GM12878 (cell line): ENCODE data around the gene FITM1. TPM values are rescaled to one million over a fixed set of nuclear protein-coding genes. Genes with fewer than 3 reads are reported as not detected.

ENCODE experiments used
- ATF2 ChIP-seq: IDR thresholded peaks from 2 replicates; pipeline ENCODE4 v1.6.1; 2012; ENCODE audit warnings: low read length, inconsistent platforms
- BMI1 ChIP-seq: fragments of 450-650 bp; IDR thresholded peaks from 2 replicates; pipeline ENCODE4 v1.6.1; 2016; ENCODE audit warnings: mild to moderate bottlenecking, moderate library complexity, borderline replicate concordance
- HDAC2 ChIP-seq: fragments of 200-600 bp; sonication (generic); IDR thresholded peaks from 2 replicates; pipeline ENCODE4 v1.6.1; 2017
- IRF3 ChIP-seq: fragments of 450-650 bp; IDR thresholded peaks from 2 replicates; pipeline ENCODE4 v1.6.1; 2014; ENCODE audit warnings: mild to moderate bottlenecking
- JUND ChIP-seq: IDR thresholded peaks from 2 replicates; pipeline ENCODE4 v1.6.1; 2012; ENCODE audit warnings: low read depth, mild to moderate bottlenecking, low read length, improper control_type of control experiment, moderate library complexity
- MLLT1 ChIP-seq: fragments of 450-650 bp; IDR thresholded peaks from 2 replicates; pipeline ENCODE4 v1.6.1; 2016; ENCODE audit warnings: mild to moderate bottlenecking
- MXI1 ChIP-seq: fragments of 150-350 bp; IDR thresholded peaks from 2 replicates; pipeline ENCODE4 v1.6.1; 2011; ENCODE audit warnings: low read depth, mild to moderate bottlenecking, inconsistent platforms, low read length, improper control_type of control experiment
- NRF1 ChIP-seq: conservative IDR thresholded peaks from 2 replicates; pipeline ENCODE4 v1.6.1; 2011; ENCODE audit warnings: mild to moderate bottlenecking, low read depth, low read length, improper control_type of control experiment
- PRDM15 ChIP-seq: fragments of 450-650 bp; formaldehyde crosslinking; IDR thresholded peaks from 2 replicates; pipeline ENCODE4 v1.4.0; 2020; ENCODE audit warnings: mild to moderate bottlenecking, moderate library complexity
- SREBF1 ChIP-seq: IDR thresholded peaks from 2 replicates; pipeline ENCODE4 v1.6.1; 2012; ENCODE audit warnings: mild to moderate bottlenecking, low read length
- TARDBP ChIP-seq: IDR thresholded peaks from 2 replicates; pipeline ENCODE4 v1.6.1; 2016; ENCODE audit warnings: borderline replicate concordance
- ZBTB11 ChIP-seq: fragments of 450-650 bp; formaldehyde crosslinking; IDR thresholded peaks from 2 replicates; pipeline ENCODE4 v1.5.0; 2022; ENCODE audit warnings: mild to moderate bottlenecking, missing genetic modification characterization
- ZBTB40 ChIP-seq: fragments of 450-650 bp; IDR thresholded peaks from 2 replicates; pipeline ENCODE4 v1.6.1; 2016; ENCODE audit warnings: mild to moderate bottlenecking, moderate library complexity, borderline replicate concordance
- polyA plus RNA-seq, 11 experiments: library from polyadenylated mRNA; depleted of rRNA in 4 of 11; unstranded in 6 of 11; stranded (reverse) in 5 of 11; fragments of >200 nt; fragmentation: Nextera tagmentation in 4 of 11; fragmentation: Illumina TruSeq in 1 of 11; extraction: Ambion mirVana in 4 of 11; extraction: Trizol in 1 of 11; gene quantifications; 1 replicate in 1 of 11; 2 replicates in 10 of 11; pipeline versions ENCODE4 v1.2.1 to v1.2.3, GENCODE V29; 2011 to 2016; ENCODE audit warnings: inconsistent platforms in 2 of 11, missing spikeins in 2 of 11, low read depth in 1 of 11
- total RNA-seq, 4 experiments: library from RNA; depleted of rRNA in 3 of 4; stranded (reverse); fragments of >200 nt in 3 of 4; fragmentation: Illumina TruSeq in 1 of 4; extraction: Trizol in 1 of 4; gene quantifications; 2 replicates each; pipeline versions ENCODE4 v1.2.1 to v1.2.3, GENCODE V29; 2013 to 2021

The FITM1 gene
- total and polyA plus RNA-seq, 10 of the 15 experiments (the other 5 are each of a cell fraction or from before 2014, with no cell fraction given) = 0.11 to 1.9 (median 0.45) TPM; not detected in 2

GRCh38 chr14:24113801-24114531 is 16.5 kb upstream of the FITM1 start (continued):
- TF ChIP-seq PRDM15 (no peak), IRF3 (peak; percentile 79), MXI1 (peak; percentile 91), ZBTB11 (CRISPR knock-in tag) (no peak), JUND (no peak), MLLT1 (peak; percentile 79; the same call in 1 of the 2 replicates), ATF2 (no peak; the same call in 1 of the 2 replicates), HDAC2 (no peak), ZBTB40 (peak; percentile 84; the same call in 1 of the 2 replicates), TARDBP (no peak; the same call in 1 of the 2 replicates), SREBF1 (no peak), NRF1 (no peak), BMI1 (no peak)
